ENCODE results near the gene IL18.
A peak's percentile ranks its signal among the peaks of the same experiment; 100 is the strongest.
"Not testable (repeated sequence)": the region's sequence is repeated elsewhere in the genome, so short reads cannot be mapped to it uniquely, and the experiment has no call there.

The IL18 gene

DNA sequence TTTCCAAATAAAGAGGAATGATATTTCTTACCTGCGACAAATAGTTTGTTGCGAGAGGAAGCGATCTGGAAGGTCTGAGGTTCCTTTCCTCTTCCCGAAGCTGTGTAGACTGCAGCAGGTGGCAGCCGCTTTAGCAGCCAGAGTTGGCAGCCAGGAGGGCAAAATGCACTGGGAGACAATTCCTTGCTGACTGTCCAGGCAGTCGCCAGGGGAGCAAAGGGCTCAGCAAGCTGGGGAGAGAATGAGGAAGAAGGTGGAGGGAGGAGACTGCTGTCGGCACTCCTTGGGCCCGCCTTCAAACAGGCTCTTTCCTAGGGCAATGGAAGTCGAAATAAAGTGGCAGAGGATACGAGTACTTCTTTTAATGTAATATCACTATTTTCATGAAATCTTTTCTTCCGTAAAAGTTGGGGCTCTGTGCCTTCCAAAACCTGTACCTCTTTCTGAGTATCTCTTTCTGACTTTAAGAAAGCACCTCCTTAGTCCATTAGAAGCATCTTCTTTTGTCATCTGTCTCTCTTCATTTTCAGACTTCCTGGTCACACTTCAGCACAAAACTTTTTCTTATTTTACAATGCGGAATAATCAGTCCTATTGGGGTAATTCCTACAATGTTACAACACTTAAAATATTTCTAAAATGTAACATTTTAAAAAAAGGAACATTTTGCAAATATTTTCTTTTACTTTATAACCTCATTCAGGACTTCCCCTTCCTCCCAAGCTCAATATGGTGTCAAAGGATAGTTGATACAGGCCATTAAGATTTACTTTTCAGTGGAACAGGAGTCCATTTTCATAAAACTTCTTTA lies at the start of gene IL18:
IL18 (minus strand) TSS at position 220 of the 811 bp plus-strand sequence. CDS start 9,041 bp downstream, outside the sequence.
- no peaks in the 10 kb centered on the region for H3K9me3 Mint-ChIP-seq
- H3K27me3 Mint-ChIP-seq, result peaks cover 28% of the 10 kb centered on the region
- H3K36me3 Mint-ChIP-seq (ENCODE audit: low read depth), result peaks cover 3% of the 10 kb centered on the region
- no peak within 1 kb of the TSS for H3K27ac Mint-ChIP-seq
- no peak for ATAC-seq
- H3K4me3 Mint-ChIP-seq, result peak within 1 kb of the TSS; percentile 54
- H3K4me1 Mint-ChIP-seq, result peaks cover 4% of the 10 kb centered on the region
- DNase-seq, result no peak

DNA sequence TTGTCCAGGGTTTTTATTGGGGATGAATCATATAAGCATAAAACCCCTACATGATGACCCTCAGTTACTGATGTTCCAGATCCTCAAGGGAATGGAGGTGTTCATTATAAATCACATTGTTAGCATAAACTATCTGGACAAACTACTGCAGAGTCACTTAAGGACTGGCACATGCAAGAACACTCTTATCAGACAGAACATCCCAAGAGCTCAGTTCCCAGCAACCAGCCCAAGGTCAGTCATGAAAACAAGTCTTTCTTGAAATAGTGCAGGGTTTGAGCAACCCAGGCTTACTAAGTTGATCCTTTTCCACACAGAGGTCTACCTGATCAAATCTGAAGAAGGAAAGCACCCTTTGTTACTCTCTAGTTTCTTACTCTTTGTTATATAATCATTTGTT lies 48.8 kb upstream of the IL18 start:
- no peaks in the 10 kb centered on the region for H3K36me3 Mint-ChIP-seq (ENCODE audit: low read depth)
- no peak for DNase-seq
- no peak for ATAC-seq
- H3K9me3 Mint-ChIP-seq, result no peaks in the 10 kb centered on the region
- H3K27me3 Mint-ChIP-seq, result peaks cover 2% of the 10 kb centered on the region
- no peak overlapping the region for H3K27ac Mint-ChIP-seq
- peaks cover 18% of the 10 kb centered on the region for H3K4me1 Mint-ChIP-seq
- no peak overlapping the region for H3K4me3 Mint-ChIP-seq

DNA sequence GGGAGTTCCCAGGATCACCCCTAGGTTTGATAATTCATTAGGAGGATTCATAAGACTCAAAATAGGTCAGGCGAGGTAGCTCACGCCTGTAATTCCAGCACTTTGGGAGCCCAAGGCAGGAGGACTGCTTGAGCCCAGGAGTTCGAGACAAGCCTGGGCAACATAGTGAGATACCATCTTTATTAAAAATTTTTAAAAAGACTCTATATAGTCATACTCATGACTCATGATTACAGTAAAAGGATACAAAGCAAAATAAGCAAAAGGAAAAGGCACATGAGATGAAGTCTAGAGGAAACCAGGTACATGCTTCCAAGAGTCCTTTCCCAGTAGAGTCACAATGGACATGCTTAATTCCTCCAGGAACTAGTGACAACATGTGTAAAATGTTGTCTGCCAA lies 48.4 kb upstream of the IL18 start:
- Mint-ChIP-seq H3K4me1 (peaks cover 18% of the 10 kb centered on the region), H3K27me3 (peaks cover 2% of the 10 kb centered on the region), H3K9me3 (no peaks in the 10 kb centered on the region), H3K4me3 (no peak overlapping the region), H3K36me3 (ENCODE audit: low read depth) (no peaks in the 10 kb centered on the region), H3K27ac (no peak overlapping the region)
- ATAC-seq (no peak), DNase-seq (no peak)

DNA sequence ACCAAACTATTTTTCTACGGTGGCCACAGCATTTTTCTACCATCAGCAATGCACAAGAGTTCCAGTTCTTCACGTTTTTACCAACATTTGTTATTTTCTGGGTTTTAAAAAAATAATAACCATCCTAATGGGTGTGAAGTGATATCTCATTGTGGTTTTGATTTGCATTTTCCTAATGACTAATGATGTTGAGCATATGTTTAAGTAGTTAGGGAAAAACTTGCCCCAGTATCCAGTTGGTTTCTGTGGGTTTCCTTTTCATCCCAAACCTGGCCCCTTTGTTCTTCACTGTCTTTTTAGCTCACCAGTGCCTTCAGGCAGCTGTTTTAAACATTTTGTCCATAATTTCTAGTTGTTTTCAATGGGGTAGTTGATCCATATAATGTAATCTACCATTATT lies 47.6 kb upstream of the IL18 start:
- ATAC-seq (peak; percentile 40), DNase-seq (no peak)
- Mint-ChIP-seq H3K4me3 (no peak overlapping the region), H3K9me3 (no peaks in the 10 kb centered on the region), H3K27me3 (peaks cover 2% of the 10 kb centered on the region), H3K36me3 (ENCODE audit: low read depth) (no peaks in the 10 kb centered on the region), H3K4me1 (peaks cover 18% of the 10 kb centered on the region), H3K27ac (peak overlapping the region; percentile 55)

DNA sequence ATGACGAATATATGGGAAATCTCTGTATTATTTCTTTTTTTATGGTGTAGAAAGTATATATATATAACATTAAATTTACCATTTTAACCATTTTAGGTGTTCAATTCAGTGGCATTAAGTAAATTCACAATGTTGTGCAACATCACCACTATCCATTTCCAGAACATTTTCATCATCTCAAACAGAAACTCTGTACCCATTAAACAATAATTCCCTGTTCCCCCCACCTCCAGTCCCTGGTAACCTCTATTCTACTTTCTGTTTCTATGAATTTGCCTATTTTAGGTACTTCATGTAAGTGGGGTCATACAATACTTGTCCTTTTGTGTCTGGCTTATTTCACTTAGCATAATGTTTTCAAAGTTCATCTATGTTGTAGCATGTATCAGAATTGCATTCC lies 47.0 kb upstream of the IL18 start:
- Mint-ChIP-seq H3K36me3 (ENCODE audit: low read depth) (no peaks in the 10 kb centered on the region), H3K27ac (no peak overlapping the region)

DNA sequence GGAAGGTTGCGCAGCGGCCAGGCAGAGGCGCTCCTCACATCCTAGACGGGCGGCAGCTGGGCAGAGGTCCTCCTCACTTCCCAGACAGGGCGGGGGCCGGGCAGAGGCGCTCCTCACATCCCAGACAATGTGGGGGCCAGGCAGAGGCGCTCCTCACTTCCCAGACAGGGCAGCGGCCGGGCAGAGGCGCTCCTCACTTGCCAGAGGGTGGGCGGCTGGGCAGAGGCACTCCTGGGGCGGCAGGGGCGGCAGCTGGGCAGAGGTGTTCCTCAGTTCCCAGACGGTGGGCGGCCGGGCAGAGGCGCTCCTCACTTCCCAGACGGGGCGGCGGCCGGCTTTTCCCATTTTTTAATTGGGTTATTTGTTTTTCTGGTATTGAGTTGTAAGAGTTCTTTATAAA lies 42.2 kb upstream of the IL18 start:
- ATAC-seq, result no peak

More for the DNA sequence above, 47.0 kb upstream of the IL18 start:
- H3K4me3 Mint-ChIP-seq, result peak overlapping the region; percentile 14
- H3K27me3 Mint-ChIP-seq, result peaks cover 2% of the 10 kb centered on the region
- no peak for ATAC-seq
- no peak for DNase-seq
- peaks cover 18% of the 10 kb centered on the region for H3K4me1 Mint-ChIP-seq
- H3K9me3 Mint-ChIP-seq, result no peaks in the 10 kb centered on the region

DNA sequence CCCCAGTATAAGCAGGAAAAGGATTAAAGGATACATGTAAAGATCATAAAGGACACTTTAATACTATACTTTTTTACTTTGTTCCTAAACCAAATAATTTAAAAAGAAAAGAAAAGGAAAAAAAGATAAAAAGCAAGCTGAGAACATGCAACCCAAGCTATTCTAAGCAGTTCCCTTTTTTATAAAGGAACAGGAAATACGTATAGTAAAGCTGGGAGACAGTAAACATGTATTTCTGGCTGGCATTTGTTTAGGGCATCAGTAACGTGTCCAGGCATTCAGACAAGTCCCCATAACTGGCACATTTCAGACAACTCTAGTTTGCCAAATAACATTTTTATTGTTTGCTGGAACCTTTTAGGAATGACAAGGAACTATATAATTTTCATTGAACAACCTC lies 36.4 kb upstream of the IL18 start:
- H3K4me1 Mint-ChIP-seq, result no peaks in the 10 kb centered on the region
- ATAC-seq (no peak), DNase-seq (no peak)
- no peaks in the 10 kb centered on the region for H3K36me3 Mint-ChIP-seq (ENCODE audit: low read depth)
- H3K9me3 Mint-ChIP-seq, result no peaks in the 10 kb centered on the region
- no peak overlapping the region for H3K4me3 Mint-ChIP-seq
- no peaks in the 10 kb centered on the region for H3K27me3 Mint-ChIP-seq
- H3K27ac Mint-ChIP-seq, result no peak overlapping the region

More for the DNA sequence above, 42.2 kb upstream of the IL18 start:
- no peak for DNase-seq
- no peak overlapping the region for H3K27ac Mint-ChIP-seq
- no peak overlapping the region for H3K4me3 Mint-ChIP-seq
- peaks cover 2% of the 10 kb centered on the region for H3K27me3 Mint-ChIP-seq
- no peaks in the 10 kb centered on the region for H3K36me3 Mint-ChIP-seq (ENCODE audit: low read depth)
- no peaks in the 10 kb centered on the region for H3K9me3 Mint-ChIP-seq
- H3K4me1 Mint-ChIP-seq, result peaks cover 3% of the 10 kb centered on the region

DNA sequence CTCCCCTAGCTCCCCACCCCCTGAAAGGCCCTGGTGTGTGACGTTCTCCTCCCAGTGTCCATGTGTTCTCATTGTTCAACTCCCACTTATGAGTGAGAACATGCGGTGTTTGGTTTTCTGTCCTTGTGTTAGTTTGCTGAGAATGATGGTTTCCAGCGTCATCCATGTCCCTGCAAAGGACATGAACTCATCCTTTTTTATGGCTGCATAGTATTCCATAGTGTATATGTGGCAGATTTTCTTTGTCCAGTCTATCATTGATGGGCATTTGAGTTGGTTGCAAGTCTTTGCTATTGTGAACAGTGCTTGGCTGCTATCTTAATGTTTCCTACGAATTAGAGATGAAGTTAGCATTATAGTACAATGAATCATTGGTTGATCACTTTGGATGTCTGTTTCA lies 35.2 kb upstream of the IL18 start:
- H3K9me3 Mint-ChIP-seq; DNase-seq; H3K27ac Mint-ChIP-seq; H3K4me1 Mint-ChIP-seq; H3K36me3 Mint-ChIP-seq (ENCODE audit: low read depth); ATAC-seq; H3K27me3 Mint-ChIP-seq; H3K4me3 Mint-ChIP-seq: not testable (repeated sequence)

DNA sequence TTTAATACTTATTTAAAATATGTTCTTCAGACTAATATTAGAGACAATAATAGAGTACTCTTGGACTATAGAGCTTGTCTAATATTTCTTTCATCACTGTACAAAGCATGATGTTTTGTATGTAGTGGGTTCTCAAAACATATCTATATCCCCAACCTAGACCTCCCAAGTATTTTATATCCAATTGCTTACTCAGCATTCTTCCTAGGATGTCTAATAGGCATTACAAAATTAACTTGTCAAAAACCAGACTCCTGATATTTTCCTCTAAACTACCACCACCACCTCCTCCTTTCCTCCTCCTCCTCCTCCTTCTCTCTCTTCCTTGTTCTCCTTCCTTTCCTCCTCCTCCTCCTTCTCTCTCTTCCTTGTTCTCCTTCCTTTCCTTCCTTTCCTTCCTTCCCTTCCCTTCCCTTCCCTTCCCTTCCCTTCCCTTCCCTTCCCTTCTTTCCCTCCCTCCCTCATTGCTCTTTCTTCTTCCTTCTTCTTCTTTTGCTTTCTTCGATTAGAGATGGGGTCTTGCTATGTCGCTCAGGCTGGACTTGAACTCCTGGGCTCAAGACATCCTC lies 32.7 kb upstream of the IL18 start:
- DNase-seq, result no peak
- H3K9me3 Mint-ChIP-seq, result no peaks in the 10 kb centered on the region
- H3K27ac Mint-ChIP-seq, result no peak overlapping the region
- no peaks in the 10 kb centered on the region for H3K4me1 Mint-ChIP-seq
- H3K36me3 Mint-ChIP-seq (ENCODE audit: low read depth), result no peaks in the 10 kb centered on the region
- ATAC-seq, result no peak
- H3K27me3 Mint-ChIP-seq, result no peaks in the 10 kb centered on the region
- no peak overlapping the region for H3K4me3 Mint-ChIP-seq

DNA sequence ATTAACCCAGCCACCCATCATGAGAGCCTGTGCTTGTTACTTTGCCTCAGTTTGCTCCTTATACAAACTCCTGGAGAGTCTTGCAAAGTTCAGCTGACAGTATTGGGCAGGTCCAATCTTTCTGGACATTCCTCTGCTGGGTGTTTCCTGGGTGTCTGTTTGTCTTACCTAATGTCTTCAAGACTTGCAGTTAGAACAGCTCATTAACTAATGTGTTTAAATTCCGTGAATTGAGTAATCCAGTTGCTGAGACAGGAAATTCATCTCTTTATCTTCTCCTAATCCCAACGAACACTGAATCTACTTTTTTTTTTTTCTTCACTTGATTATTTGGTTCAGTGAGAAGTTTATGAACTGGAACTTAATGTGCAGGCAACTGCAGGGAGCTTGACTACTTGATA lies 32.1 kb upstream of the IL18 start:
- no peak overlapping the region for H3K27ac Mint-ChIP-seq
- ATAC-seq (no peak), DNase-seq (no peak)
- H3K4me1 Mint-ChIP-seq, result no peaks in the 10 kb centered on the region
- no peak overlapping the region for H3K4me3 Mint-ChIP-seq
- no peaks in the 10 kb centered on the region for H3K27me3 Mint-ChIP-seq
- no peaks in the 10 kb centered on the region for H3K36me3 Mint-ChIP-seq (ENCODE audit: low read depth)
- H3K9me3 Mint-ChIP-seq, result no peaks in the 10 kb centered on the region

DNA sequence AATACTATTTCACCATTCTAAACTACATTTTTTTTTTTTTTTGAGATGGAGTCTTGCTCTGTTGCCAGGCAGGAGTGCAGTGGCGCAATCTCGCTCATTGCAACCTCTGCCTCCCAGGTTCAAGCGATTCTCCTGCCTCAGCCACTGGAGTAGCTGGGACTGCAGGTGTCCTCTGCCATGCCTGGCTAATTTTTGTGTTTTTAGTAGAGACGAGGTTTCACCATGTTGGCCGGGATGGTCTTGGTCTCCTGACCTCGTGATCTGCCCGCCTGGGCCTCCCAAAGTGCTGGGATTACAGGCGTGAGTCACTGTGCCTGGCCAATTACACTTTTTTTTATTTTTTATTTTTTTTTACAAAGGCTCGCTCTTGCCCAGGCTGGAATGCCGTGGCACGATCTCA lies 31.2 kb upstream of the IL18 start:
- not testable (repeated sequence) for ATAC-seq; H3K36me3 Mint-ChIP-seq (ENCODE audit: low read depth); H3K4me3 Mint-ChIP-seq; H3K27ac Mint-ChIP-seq; H3K9me3 Mint-ChIP-seq; DNase-seq; H3K4me1 Mint-ChIP-seq; H3K27me3 Mint-ChIP-seq

DNA sequence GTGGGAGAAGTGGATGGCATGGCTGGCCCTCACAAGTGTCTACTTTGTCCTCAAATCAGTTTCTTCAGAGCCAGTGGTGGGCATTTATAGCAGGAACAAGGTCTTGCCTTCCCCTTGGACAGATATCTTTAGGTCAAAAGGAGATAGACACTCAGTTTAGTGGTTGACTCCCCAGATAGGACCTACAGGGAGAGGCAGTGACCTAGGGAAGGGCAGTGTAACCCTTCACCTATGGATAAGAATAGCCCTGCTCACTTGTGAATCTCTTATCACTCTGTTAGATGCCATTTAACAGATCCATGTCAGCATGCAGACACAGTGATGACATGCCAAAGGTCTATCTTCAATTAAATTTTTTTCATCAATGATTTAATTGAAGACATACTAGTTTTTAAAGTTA lies 22.4 kb upstream of the IL18 start:
- Mint-ChIP-seq H3K36me3 (ENCODE audit: low read depth) (no peaks in the 10 kb centered on the region), H3K4me1 (peaks cover 3% of the 10 kb centered on the region), H3K27me3 (peaks cover 7% of the 10 kb centered on the region), H3K27ac (no peak overlapping the region), H3K4me3 (no peak overlapping the region), H3K9me3 (no peaks in the 10 kb centered on the region)
- DNase-seq (no peak), ATAC-seq (no peak)

DNA sequence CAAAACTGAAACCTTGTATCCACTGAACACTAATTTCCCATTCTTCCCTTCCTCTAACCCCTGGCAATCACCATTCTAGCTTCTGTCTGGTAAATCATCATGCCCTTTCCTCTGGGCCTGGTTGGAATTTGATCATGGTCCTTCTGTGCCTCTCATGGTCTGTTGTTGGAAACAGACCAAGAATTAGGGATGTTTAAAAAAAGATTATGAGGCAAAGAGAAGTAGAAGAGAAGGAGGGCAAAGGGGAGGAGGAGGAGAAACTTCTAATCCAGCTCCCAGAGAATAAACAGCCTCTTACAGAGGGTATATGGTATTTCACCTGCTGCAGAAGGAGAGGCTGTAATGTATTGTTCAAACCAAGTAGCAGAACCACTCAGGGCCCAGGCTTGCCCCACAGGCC lies 22.0 kb upstream of the IL18 start:
- no peak overlapping the region for H3K4me3 Mint-ChIP-seq
- H3K27ac Mint-ChIP-seq, result no peak overlapping the region
- no peaks in the 10 kb centered on the region for H3K36me3 Mint-ChIP-seq (ENCODE audit: low read depth)
- peaks cover 7% of the 10 kb centered on the region for H3K27me3 Mint-ChIP-seq
- DNase-seq (no peak), ATAC-seq (no peak)
- H3K9me3 Mint-ChIP-seq, result peaks cover under 1% of the 10 kb centered on the region
- H3K4me1 Mint-ChIP-seq, result peaks cover 3% of the 10 kb centered on the region

DNA sequence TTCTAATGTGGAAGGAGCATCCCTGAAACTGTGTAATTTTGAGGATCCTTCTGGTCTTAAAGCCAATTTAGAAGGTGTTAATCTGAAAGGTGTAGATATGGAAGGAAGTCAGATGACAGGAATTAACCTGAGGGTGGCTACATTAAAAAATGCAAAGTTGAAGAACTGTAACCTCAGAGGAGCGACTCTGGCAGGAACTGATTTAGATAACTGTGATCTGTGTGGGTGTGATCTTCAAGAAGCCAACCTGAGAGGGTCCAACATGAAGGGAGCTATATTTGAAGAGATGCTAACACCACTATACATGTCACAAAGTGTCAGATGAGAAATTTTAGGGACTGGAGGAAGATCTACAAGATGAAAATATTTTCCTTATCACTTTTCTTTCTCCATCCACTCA lies 19.0 kb upstream of the IL18 start:
- Mint-ChIP-seq H3K36me3 (ENCODE audit: low read depth) (no peaks in the 10 kb centered on the region), H3K4me3 (no peak overlapping the region), H3K27me3 (peaks cover 10% of the 10 kb centered on the region), H3K27ac (no peak overlapping the region), H3K4me1 (peaks cover 12% of the 10 kb centered on the region), H3K9me3 (peaks cover 3% of the 10 kb centered on the region)
- DNase-seq (no peak), ATAC-seq (no peak)

DNA sequence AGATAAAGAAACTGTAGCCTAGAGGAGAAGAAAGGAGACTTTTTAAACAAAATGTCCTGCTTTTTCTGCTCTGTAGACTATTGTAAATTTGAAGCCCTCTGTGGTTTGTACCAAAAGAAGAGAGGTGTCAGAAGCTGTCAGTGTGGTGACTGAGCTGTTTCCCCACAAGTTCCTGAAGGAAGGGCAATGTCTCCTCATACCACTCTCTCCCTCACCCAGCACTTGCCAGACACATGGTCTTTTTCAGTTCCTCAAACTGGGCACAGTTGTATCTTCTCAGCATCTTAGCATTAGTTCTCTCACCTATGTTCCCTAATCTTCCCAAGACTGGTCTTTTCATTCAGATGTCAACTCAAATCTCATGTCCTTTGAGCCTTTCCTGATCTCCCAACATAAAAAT lies 15.7 kb upstream of the IL18 start:
- Mint-ChIP-seq H3K4me3 (no peak overlapping the region), H3K27ac (no peak overlapping the region), H3K4me1 (peaks cover 21% of the 10 kb centered on the region), H3K36me3 (ENCODE audit: low read depth) (no peaks in the 10 kb centered on the region), H3K27me3 (peaks cover 25% of the 10 kb centered on the region), H3K9me3 (peaks cover 3% of the 10 kb centered on the region)
- DNase-seq (no peak), ATAC-seq (no peak)
